HL-60 (cell line): Measurements from ENCODE around the gene SIX5.

ENCODE experiments used
- DNase-seq, 2 experiments: peaks; one replicate each; pipeline ENCODE4 v3.0.0-alpha.2; 2010 to 2020; ENCODE audit warnings: low read depth in 1 of 2, low spot score in 1 of 2
- H3K27ac ChIP-seq: fragments of 250-450 bp; sonication (Bioruptor Pico); replicated peaks from 2 replicates; pipeline ENCODE4 v1.5.1; 2020; ENCODE audit warnings: mild to moderate bottlenecking, moderate library complexity
- H3K27me3 ChIP-seq: fragments of 250-450 bp; sonication (Bioruptor Pico); 2 replicates; pipeline ENCODE4 v1.5.1; 2021; ENCODE audit warnings: mild to moderate bottlenecking, moderate library complexity; ENCODE audit not compliant: insufficient read depth, poor library complexity, severe bottlenecking
- H3K4me3 ChIP-seq: replicated peaks from 2 replicates; pipeline ENCODE4 v1.5.1; 2011; ENCODE audit warnings: mild to moderate bottlenecking, control low read depth, low read length; ENCODE audit not compliant: insufficient read depth
- CTCF ChIP-seq: IDR thresholded peaks from one replicate; pipeline ENCODE4 v1.5.1; 2011; ENCODE audit warnings: low read length, control low read depth, inconsistent platforms; ENCODE audit not compliant: insufficient read depth
- GABPA ChIP-seq: IDR thresholded peaks from 2 replicates; pipeline ENCODE4 v1.6.1; 2012; ENCODE audit warnings: low read depth
- POLR2AphosphoS5 ChIP-seq: IDR thresholded peaks from 2 replicates; pipeline ENCODE4 v1.6.1; 2012; ENCODE audit warnings: low read depth
- REST ChIP-seq: IDR thresholded peaks from 2 replicates; pipeline ENCODE4 v1.6.1; 2012; ENCODE audit warnings: low read depth; ENCODE audit not compliant: insufficient replicate concordance
- SPI1 ChIP-seq: IDR thresholded peaks from 2 replicates; pipeline ENCODE4 v1.6.1; 2012; ENCODE audit warnings: low read depth, mild to moderate bottlenecking, borderline replicate concordance

The SIX5 gene

GRCh38 chr19:45778010-45778661 is 9.1 kb upstream of the SIX5 start:
- no peak overlapping the region for H3K27ac ChIP-seq
- DNase-seq = no peak
- no peak overlapping the region for H3K4me3 ChIP-seq
- TF ChIP-seq GABPA (no peak), REST (no peak), SPI1 (no peak), POLR2AphosphoS5 (no peak), CTCF (no peak)
- H3K27me3 ChIP-seq = peaks cover 50% of the 10 kb centered on the region

GRCh38 chr19:45777395-45777961 is 8.4 kb upstream of the SIX5 start:
- DNase-seq = no peak
- peaks cover 53% of the 10 kb centered on the region for H3K27me3 ChIP-seq
- H3K4me3 ChIP-seq = no peak overlapping the region
- TF ChIP-seq GABPA (no peak), POLR2AphosphoS5 (no peak), CTCF (no peak), SPI1 (no peak), REST (no peak)
- H3K27ac ChIP-seq = no peak overlapping the region

GRCh38 chr19:45774765-45775164 is 5.7 kb upstream of the SIX5 start:
- no peak for DNase-seq
- Histone ChIP-seq H3K27ac (no peak overlapping the region), H3K4me3 (no peak overlapping the region), H3K27me3 (peaks cover 43% of the 10 kb centered on the region)
- TF ChIP-seq POLR2AphosphoS5 = no peak
- TF ChIP-seq CTCF = no peak
- no peak for TF ChIP-seq GABPA
- TF ChIP-seq SPI1 = no peak
- TF ChIP-seq REST = no peak
